RCC 7860 (cell line): ENCODE results near the gene DDX10.

Experiments
- DNase-seq: peaks from one replicate; pipeline ENCODE4 v3.0.0-alpha.2; 2015; ENCODE audit warnings: low spot score
- FAIRE-seq: peaks from 2 replicates; lab custom pipeline; 2012; peaks lifted over from hg19 to GRCh38; lab: Jason Lieb, UNC

The DDX10 gene

DNA sequence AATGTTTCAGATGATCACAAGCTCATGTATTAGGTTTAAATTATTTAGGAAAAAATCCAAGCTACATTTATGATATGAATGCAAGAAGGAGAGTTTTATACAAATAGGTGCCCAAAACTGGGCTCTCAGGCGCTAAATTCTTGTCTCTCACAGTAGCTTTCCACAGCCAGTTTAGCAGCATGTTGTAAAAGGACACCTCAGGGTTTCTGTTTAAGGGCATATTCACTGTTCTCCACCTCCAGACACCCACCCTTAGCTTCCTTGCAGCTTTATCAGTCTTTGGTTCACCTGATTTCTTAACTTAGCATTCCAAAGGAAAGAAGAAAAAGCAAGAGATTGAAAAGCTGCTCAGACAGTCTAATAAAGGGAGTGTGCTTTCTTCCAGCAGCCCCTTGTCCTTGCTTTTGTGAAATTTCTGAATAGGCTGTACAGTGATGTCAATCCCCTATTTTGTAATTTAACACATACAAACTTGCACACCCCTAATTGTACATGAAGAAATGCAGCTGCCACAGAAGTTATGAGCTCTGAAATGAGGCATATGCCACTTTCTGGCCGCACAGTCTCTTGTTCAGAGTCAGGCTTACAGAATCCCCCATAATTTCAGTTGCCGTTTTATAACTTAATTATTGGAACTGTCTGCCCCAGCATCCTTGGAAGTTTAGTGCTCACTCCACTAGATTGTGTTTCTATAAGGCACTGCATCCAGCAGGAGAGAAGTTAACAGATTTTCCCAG lies 262.1 kb downstream of the DDX10 start:
- DNase-seq = no peak
- FAIRE-seq = no peak

DNA sequence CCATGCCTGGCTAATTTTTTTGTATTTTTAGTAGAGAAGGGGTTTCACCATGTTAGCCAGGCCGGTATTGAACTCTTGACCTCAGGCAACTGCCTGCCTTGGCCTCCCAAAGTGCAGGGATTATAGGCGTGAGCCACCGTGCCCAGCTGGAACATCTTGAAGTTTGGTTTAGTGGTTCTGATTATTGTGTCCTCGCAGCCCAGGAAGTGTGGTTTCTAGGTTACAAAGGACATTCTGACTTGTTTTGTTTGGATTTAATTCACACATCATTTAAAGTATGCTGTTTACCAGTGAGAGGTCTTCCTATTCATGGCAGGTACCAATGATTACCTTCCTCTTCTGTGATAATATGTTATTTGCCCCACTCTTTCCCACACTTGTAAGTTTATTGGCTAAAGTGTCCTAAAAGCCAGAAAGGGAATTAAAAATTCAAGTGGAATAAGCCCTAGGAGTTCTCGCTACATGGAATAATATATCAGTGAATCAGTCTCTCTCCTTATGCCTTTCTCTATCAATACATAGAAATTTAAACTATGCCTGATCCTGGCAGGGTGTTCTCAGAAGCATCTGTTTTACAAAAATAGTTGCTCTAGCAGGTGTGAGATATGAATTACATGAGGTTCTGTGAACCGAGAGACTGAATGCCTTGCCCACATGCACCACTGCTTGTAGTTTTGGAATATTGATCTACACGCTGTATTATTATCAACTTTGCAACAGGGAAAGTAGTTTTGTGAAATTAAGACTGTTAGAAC lies 263.1 kb downstream of the DDX10 start:
- DNase-seq (no peak), FAIRE-seq (no peak)

DNA sequence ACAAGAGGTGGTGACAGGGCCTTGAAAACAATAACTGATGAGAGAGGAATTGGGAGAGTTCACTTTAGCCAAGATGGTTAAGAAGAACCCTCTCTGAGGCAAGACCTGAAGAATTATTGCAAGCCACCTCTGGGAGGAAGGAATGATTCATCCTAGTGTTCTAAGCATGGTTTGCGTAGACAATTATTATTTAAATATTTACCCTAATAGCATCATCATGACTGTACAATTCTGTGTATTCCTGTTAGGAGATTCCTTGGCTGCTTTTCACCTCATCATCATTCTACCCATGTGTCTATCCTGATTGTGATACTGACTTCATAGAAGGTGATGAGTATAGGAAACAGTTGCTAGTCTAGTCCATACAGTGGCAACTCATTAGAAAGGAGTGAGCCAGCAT lies 264.4 kb downstream of the DDX10 start:
- FAIRE-seq (no peak), DNase-seq (peak; percentile 77)

DNA sequence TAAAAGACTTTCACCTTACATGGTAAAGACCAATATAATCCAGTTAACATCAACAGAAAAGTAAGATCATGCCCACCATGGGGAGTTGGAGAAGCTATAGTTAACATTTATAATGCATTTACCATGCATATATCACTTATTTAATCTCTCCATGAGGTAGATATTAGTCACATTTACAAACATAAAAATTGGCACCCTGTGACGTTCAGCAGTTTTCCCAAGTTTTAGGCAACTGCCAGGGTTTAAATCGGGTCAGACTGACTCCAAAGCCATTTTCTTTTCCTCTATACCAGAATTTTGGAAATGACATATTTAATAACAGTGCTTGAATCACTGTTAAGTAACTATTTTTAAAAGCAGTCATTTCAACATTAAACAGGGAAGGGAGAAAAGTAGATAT lies 266.3 kb downstream of the DDX10 start:
- no peak for DNase-seq
- no peak for FAIRE-seq

DNA sequence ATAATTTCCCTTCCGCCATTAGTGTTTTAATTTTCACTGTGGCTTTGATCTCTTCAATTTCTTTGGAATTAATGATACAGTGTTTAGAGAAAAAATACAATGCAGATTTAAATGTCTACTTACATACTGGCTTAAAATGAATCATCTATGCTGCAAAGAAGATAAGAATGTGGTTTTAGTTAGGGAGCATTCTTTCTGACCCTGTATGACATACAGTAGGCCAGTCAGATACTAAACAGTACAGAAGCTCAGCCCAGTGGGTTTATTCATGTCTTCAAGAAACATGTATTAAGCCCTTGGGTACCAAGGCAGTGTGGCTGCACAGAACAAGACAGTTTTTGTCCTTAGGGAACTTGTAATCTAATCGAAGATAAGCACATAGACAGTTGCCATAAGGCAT lies 268.8 kb downstream of the DDX10 start:
- DNase-seq = peak; percentile 51
- no peak for FAIRE-seq

DNA sequence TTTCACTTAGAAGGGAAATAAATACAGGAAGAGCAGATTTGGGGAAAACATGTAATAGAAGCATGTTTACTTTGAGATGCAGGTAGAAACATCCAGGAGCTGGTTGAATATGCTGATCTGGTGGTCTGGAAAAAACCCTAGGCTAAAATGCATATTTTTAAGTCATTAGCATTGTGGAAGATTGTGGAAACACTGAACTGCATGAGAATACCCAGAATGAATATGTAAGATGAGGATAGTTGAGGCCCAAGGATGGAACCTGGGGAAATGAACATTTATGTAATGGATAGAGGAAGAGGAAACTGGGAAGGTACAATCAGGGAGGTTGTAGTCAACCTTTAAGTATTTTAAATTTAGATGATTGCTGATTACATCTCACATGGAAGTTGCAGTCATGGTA lies 269.4 kb downstream of the DDX10 start:
- FAIRE-seq (no peak), DNase-seq (no peak)

DNA sequence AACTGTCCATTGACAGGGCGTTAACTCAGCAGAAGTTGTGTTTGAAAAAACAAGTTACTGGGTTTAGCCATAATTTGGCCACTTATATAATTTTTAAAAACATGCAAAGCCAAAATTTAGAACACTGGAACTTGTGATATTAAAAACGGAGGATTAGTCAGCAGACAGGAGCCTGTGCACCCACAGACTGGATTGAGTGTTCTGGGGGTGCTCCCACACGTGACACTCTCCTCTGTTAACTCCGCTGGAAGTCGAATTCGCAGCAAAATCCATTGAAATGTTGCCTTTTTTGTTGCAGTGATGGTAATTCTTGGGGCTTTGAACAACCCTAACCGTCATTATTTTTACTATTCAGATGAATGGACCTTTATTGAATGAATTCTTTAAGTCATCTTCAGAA lies 269.8 kb downstream of the DDX10 start:
- FAIRE-seq (no peak), DNase-seq (no peak)

DNA sequence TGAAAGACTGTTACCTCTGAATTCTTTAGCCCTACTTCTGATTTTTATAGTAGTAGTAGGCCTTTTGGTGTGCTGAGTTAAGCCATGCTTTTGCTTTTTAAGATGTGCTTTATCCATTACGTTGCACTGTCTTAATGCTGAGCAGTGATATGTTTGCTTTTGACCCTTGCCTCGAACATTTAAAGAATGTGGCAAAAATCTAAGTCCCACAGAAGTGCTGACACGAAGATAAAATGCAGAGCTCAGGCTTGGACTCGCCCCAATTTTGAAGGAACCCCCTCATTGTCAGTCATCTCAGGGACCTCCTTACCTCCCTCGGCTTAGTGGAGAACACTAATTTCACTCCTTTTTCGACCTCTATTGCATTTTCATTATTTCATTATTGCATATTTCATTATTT lies 272.9 kb downstream of the DDX10 start:
- FAIRE-seq = no peak

DNA sequence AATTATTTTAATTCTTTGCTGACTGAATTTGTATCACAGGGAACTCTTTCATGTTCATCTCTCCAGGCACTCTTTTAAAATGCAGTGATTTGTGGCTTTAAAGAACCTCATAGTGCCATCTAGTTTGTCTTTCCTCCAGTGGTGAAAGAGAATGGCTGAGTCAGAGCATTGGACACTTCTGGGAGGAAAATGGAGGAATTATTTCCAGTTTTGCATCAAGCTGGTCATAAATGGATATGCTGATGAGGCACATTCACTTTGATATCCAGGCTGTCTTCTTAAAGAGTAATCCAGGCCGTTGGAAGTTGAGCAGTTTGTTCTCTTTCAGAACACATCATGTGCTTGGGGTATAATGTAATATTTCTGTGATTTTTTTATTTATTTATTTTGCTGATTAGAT lies 273.7 kb downstream of the DDX10 start:
- FAIRE-seq (no peak), DNase-seq (no peak)

More for the DNA sequence above, 272.9 kb downstream of the DDX10 start:
- DNase-seq = no peak

DNA sequence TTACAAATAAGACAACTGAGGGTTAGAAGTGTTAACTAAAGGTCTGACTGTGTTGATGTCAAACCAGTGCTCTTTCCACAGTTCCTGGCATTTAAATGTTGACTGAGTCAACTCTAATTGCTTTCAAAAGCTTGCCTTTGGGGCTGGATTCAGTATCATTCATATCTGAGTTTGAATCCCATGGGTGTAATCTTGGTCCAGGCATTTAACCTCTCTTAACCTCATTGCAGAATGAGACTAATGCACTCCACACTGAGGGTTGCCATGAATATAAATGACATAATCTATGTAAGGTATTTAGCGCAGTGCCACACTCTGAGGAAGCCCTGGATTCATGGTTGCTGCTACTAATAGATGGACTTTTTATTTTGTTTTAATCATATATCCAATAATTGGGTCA lies 274.3 kb downstream of the DDX10 start:
- DNase-seq (no peak), FAIRE-seq (no peak)

DNA sequence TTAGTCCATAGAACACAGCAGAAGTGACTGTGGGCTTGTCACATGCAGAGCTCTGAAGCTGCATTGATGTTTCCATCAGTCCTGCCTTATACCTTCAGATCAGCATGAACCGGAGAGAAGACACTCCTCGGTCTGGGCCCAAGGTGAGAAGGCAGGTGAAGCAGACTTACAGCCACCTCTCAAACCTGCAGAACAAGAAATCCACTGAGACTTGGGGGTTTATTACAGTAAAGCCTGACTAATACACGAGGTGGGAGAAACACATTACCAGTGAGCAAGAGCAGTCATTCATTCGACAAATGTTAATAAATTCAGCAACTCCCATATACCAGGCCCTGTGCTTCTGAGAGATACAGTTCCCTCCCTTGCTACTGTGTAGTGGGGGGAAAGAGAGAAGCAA lies 279.0 kb downstream of the DDX10 start:
- DNase-seq (no peak), FAIRE-seq (no peak)

DNA sequence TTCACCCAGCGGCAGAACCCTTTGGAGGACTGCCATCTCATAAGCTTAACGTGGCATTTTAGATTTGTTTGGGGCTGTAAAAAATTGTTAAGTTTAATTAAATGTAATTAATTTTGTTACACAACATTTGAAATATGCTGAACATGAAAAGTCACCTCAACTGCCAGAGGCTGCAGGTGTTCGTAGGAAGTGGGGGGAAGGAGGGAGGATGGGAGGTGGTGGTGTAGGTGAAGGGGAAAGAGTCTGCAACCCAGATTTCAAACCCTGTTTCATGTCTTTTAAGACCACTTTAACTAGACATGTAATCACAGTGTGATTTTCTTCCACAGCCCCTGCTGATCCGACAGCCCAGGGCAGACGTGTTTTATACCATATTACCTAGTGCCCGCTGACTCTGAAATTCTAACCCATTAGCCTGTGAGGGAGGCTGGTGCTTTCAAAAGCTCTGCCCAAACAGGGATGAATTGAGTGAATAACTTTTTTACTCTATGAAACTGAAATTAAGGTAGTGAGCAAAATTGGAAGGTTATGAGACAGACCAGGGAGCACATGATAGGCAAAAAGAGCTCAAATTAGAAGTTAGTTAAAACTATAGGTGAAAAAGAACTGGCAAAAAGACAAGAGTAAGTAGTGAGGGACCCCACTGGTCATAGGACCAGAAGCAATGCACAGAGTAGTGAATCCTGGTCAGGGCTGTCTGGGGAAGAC lies 279.8 kb downstream of the DDX10 start:
- FAIRE-seq = no peak
- no peak for DNase-seq

DNA sequence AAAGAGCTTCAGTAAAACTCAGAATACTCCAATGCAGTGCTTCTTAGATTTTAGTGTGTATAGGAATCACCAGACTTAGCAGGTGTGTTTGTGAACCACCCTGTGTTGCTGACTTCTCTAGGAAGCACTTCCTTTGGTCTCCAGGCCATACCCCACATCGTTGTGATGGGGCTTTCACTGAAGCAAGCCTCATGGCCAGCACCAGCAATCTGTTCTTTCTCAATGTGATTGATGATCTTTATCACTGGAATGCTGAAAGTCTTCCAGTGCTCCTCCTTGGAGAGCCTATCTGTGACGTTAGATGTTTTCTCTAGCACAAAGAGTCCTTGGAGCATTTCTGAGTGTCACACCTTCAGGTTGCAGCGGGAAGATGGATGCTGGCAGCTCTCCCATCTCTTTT lies 280.5 kb downstream of the DDX10 start:
- DNase-seq (no peak), FAIRE-seq (no peak)

DNA sequence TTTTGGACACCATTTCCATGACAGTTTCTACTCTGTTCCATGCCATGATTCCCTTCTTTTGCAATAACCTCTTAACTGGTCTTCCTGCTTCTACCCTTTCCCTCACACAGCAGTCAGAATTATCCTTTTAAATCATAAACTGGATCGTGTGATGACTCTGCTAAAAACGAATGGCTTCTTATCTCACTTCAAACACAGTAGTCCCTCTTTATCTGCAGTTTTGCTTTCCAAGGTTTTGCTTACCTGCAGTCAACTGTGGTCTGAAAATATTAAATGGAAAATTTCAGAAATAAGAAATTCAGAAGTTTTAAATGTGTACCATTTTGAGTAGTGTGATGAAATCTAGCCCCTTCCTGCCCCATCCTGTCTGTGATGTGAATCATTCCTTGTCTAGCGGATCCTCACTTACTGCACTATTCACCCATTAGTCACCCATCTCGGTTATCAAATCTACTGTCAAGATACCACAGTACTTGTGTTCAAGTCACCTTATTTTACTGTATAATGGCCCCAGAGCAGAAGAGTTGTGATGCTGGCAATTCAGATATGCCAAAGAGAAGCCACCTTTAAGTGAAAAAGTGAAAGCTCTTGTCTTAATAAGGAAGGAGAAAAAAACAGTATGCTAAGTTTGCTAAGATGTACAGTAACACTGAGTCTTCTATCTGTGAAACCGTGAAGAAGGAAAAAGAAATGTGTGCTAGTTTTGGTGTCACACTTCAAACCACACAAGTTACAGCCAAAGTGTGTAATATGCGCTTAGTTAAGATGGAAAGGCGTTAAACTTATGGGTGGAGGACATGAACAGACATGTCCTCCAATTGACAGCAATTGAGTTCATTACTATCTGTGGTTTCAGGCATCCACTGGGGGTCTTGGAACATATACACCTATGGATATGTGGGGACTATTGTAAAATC lies 283.0 kb downstream of the DDX10 start:
- peak; percentile 86 for FAIRE-seq
- peak; percentile 73 for DNase-seq

DNA sequence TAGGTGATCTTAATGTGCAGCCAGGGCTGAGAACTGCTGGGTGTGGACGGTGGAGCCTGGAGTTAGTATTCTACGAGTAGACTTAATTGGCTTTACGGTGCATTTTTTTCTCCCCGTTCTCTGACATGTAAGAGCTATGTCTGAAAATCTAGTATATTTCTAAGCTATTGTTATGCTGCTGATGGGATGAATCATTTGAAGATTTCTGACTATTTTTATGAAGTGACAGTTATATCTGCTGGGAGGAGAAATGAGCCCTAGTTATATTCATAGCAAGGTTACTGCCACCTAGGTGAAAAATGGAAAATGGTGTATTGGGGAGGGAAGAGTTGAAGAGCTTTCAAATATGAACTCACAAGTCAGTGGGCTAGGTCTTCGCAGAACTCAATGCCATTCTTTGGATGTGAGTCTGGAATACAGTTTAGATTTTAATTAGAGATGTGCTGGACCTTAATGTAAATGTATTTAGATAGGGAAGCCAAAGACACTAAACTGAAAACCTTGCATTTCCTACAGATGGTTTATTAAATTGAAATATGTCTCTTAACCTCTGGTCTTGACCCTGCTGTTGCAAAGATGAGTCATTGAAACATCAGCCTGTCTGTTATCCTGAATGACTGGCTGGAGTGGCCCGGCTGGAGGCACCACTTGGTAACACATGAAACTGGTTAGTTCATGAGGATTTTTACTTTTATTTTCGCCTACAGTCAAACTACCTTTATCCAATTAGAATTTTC lies 293.7 kb downstream of the DDX10 start:
- DNase-seq (peak; percentile 42), FAIRE-seq (peak; percentile 76)

DNA sequence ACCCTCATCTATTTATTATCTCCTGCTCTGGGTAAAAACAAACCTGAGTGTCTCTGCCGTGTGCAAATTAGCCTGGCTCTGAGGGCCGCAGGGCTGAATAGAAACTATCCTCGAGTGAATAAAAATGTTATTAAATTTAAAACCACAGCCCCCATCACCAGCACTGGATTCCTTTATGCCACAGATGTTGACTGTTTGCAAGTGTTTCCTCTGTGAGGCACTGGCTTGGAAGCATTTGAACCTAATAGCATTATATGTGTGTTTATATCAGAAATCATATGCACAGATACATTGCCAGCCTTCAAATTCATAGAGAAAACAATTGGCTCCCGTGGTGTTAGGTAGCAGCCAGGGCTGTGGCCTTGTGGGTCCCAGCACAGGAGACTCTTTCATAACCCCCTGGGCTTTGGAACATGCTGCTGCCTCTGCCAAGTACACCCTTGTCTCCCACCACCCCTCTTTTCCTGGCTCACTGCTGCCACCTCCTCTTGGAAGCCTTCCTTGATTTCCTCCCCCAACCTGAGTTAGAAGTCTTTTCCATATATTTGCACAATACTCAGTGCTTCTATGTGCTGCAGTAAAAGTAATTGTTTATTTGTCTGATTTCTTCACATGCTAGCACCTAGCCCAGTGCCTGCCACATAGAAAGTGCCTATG lies 294.4 kb downstream of the DDX10 start:
- FAIRE-seq (no peak), DNase-seq (no peak)

DNA sequence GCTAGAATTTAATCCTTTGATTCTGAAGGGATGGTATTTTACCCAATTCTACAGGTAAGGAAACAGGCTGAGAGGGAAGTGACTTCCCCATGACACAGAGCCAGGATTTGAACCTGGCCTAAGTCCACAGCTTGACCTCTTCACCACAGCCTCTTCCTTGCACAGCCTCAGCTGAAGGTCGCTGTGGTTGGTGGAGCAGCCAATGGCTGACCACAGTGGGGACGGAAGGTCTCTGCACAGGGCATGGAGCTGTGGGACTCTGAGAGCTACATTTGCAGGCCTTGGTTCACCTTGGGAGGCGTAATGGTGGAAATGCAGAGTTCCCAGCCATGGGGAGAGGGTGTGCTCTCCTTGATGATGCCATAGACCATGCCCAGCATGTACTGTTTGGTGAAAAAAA lies 295.0 kb downstream of the DDX10 start:
- no peak for DNase-seq
- no peak for FAIRE-seq

DNA sequence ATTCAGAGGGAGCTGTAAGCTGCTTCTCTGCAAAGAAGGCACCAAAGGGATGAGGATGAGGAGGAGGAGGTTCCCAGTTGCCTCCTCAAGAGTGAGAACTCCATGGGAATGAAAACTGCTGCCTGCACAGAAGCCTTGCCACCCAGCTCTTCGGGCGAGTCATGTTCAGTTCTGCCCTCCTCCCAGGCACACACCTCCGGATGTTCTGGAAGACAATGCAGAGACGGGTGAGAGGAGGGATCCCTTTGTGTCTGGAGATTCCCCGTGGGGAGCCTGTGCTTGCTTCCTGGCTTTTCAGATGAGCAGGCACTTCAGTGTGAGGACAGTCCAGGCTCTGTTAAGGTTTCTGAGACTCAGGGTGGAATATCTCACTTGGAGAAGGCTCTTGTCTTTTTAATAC lies 295.6 kb downstream of the DDX10 start:
- no peak for FAIRE-seq
- peak; percentile 54 for DNase-seq

DNA sequence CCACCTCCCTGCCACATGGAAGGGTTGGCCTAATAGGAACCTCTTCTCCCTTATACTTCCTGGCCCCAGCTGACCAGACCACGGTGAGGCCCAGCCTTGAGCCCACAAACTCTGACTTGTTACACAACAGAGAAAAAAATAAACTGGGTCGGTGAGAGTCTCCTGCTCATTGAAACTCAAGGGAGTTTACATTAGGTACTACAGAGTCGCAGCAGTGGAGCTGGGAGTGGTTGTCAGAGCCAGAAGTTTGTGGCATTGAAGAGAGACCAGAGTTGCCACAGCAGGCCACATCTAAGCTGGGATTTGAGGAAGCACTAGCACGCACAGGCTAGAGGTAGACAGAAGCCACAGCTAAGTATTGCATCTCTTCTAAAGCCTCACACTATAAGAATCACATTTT lies 296.2 kb downstream of the DDX10 start:
- DNase-seq (no peak), FAIRE-seq (no peak)

DNA sequence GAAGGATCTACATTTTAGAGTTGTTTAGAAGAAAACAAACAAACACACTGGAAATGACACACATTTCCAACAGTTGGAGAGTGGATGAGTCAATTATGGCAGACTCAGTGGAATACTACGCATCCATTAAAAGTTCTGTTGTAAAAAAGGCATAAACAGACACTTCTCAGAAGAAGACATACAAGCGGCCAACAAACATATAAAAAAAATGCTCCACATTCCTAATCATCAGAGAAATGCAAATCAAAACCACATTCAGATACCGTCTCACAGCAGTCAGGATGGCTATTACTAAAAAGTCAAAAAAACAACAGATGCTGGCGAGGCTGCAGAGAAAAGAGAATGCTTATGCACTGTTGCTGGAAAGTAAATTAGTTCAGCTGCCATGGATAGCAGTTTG lies 298.2 kb downstream of the DDX10 start:
- no peak for FAIRE-seq

More for the DNA sequence above, 298.2 kb downstream of the DDX10 start:
- no peak for DNase-seq
